CD8-positive, alpha-beta memory T cell (primary cell): ENCODE results near the gene GPR176. TPM values are rescaled to one million over a fixed set of nuclear protein-coding genes. Genes with fewer than 3 reads are reported as not detected.

Experiments
- CTCF ChIA-PET: fragments of 350-600 bp; sonication (Branson Sonifier 250); formaldehyde crosslinking; loops from one replicate; lab custom pipeline; 2021; ENCODE audit warnings: antibody characterized with exemption; lab: Charles Lee
- POLR2A ChIA-PET: fragments of 350-600 bp; sonication (Branson Sonifier 250); formaldehyde crosslinking; loops from one replicate; lab custom pipeline; 2021; ENCODE audit warnings: antibody characterized with exemption; lab: Charles Lee
- DNase-seq, 5 donors: peaks; one replicate each; pipeline versions ENCODE4 v3.0.0 to v3.0.0-alpha.2; 2020 to 2022; ENCODE audit warnings: mixed read lengths in 1 of 5
- H3K27ac ChIP-seq: one replicate; pipeline ENCODE4 v1.7.0; 2013; ENCODE audit warnings: low read depth, mild to moderate bottlenecking, low read length, moderate library complexity
- H3K27me3 ChIP-seq: 2 replicates; pipeline ENCODE4 v1.7.0; 2013; ENCODE audit warnings: low read length, mild to moderate bottlenecking; ENCODE audit not compliant: insufficient read depth, poor library complexity, severe bottlenecking
- H3K36me3 ChIP-seq: 2 replicates; pipeline ENCODE4 v1.7.0; 2013; ENCODE audit warnings: mild to moderate bottlenecking, low read length, moderate library complexity; ENCODE audit not compliant: insufficient read depth
- H3K4me1 ChIP-seq: 2 replicates; pipeline ENCODE4 v1.7.0; 2013; ENCODE audit warnings: mild to moderate bottlenecking, low read length, moderate library complexity; ENCODE audit not compliant: insufficient read depth
- H3K4me3 ChIP-seq: 2 replicates; pipeline ENCODE4 v1.7.0; 2013; ENCODE audit warnings: mild to moderate bottlenecking, low read length
- H3K9me3 ChIP-seq: 2 replicates; pipeline ENCODE4 v1.7.0; 2013; ENCODE audit warnings: mild to moderate bottlenecking, low read length
- H3K27ac Mint-ChIP-seq, 8 donors: one replicate each; pipeline ENCODE4 v1.8.0; 2020 to 2021; ENCODE audit warnings: mixed read lengths in 8 of 8, mild to moderate bottlenecking in 6 of 8, inconsistent platforms in 3 of 8, moderate library complexity in 3 of 8
- H3K27me3 Mint-ChIP-seq, 2 donors: one replicate each; pipeline ENCODE4 v1.8.0; 2020 to 2021; ENCODE audit warnings: mixed read lengths in 2 of 2, mild to moderate bottlenecking in 1 of 2, moderate library complexity in 1 of 2
- H3K36me3 Mint-ChIP-seq, 3 donors: one replicate each; pipeline ENCODE4 v1.8.0; 2020 to 2021; ENCODE audit warnings: mixed read lengths in 3 of 3, inconsistent platforms in 1 of 3, mild to moderate bottlenecking in 1 of 3
- H3K4me1 Mint-ChIP-seq, 3 donors: one replicate each; pipeline ENCODE4 v1.8.0; 2020 to 2021; ENCODE audit warnings: mixed read lengths in 3 of 3, inconsistent platforms in 1 of 3, mild to moderate bottlenecking in 1 of 3
- H3K4me3 Mint-ChIP-seq, 7 donors: one replicate each; pipeline ENCODE4 v1.8.0; 2020 to 2021; ENCODE audit warnings: mixed read lengths in 7 of 7, mild to moderate bottlenecking in 6 of 7, moderate library complexity in 4 of 7, inconsistent platforms in 2 of 7
- H3K9me3 Mint-ChIP-seq, 5 donors: one replicate each; pipeline ENCODE4 v1.8.0; 2020 to 2022; ENCODE audit warnings: mixed read lengths in 5 of 5, mild to moderate bottlenecking in 3 of 5, moderate library complexity in 2 of 5, inconsistent platforms in 1 of 5
- polyA plus RNA-seq: library from polyadenylated mRNA; unstranded; fragments of 300-500 nt; fragmentation: Illumina TruSeq; gene quantifications from one replicate; pipeline ENCODE4 v1.2.3, GENCODE V29; 2021
- total RNA-seq, 2 experiments: library from RNA; stranded (reverse); gene quantifications; one replicate each; pipeline ENCODE4 v1.2.3, GENCODE V29; 2021

GPR176 gene
- total and polyA plus RNA-seq, 3 experiments from 2014 or later = 0.20 TPM; not detected in 2

DNA sequence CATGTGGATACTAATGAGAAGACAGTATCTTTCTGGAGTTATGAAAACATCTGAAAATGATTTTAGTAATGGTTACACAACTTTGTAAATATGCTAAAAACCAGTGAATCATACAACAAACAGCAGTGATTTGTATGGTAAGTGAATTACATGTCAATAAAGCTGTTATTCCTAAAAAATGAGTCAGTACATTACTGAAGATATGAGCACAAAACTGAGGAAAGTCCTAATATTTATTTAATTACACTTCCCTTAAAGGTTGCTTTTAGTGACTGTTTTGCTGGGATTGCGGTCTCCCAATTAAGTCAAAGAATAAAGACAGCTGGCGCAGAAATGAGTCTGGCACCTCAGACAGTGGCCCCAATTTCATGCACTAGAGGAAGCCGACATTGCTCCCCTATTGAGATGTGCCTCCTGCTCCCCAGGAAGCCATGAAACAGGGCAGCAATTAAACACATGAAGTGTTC, 86.5 kb downstream of the GPR176 start:
- peaks cover 30 to 70% of the 10 kb centered on the region in 2 donors for H3K27me3 Mint-ChIP-seq
- Histone ChIP-seq H3K27ac (no peak overlapping the region), H3K27me3 (no peaks in the 10 kb centered on the region), H3K9me3 (no peaks in the 10 kb centered on the region), H3K36me3 (no peaks in the 10 kb centered on the region), H3K4me1 (no peaks in the 10 kb centered on the region), H3K4me3 (no peak overlapping the region)
- POLR2A ChIA-PET = no interaction called here
- CTCF ChIA-PET = no interaction called here
- no peak overlapping the region for H3K4me3 Mint-ChIP-seq
- DNase-seq = no peak
- H3K9me3 Mint-ChIP-seq = peaks cover 0 to under 1% (median under 1%) of the 10 kb centered on the region in 5 donors
- peaks cover 0 to 4% (median 0%) of the 10 kb centered on the region in 3 donors for H3K36me3 Mint-ChIP-seq
- no peak overlapping the region for H3K27ac Mint-ChIP-seq
- H3K4me1 Mint-ChIP-seq = no peaks in the 10 kb centered on the region

DNA sequence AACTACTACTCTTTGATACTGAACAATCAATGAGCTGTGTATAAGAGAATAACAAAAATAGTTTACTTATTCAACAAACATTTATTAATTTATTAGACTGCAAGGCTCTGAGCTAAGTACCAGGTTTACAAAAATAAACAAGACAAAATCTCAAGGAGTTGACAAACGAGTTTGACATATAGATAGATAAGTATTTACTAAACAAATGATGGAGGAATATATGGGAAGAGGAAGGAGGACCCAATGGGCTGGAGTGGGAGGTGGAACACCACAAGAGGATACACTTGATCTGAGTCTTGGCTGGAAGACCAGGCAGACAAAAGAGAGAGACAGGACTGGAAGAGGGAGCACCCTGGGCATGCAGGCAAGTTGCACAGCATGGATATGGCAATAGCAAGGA, 89.9 kb downstream of the GPR176 start:
- ChIA-PET CTCF (interaction anchor here (1.0 to 1.6 kb wide), 2 partner anchors 20 to 43 kb away, joined by 3 to 4 read pairs; no protein-coding TSS in a partner anchor), POLR2A (no interaction called here)
- H3K27ac Mint-ChIP-seq = no peak overlapping the region
- Histone ChIP-seq H3K36me3 (no peaks in the 10 kb centered on the region), H3K4me3 (no peak overlapping the region), H3K4me1 (no peaks in the 10 kb centered on the region), H3K9me3 (no peaks in the 10 kb centered on the region), H3K27ac (no peak overlapping the region), H3K27me3 (peaks cover 5% of the 10 kb centered on the region)
- no peaks in the 10 kb centered on the region for H3K4me1 Mint-ChIP-seq
- H3K27me3 Mint-ChIP-seq = peaks cover 16 to 74% of the 10 kb centered on the region in 2 donors
- H3K36me3 Mint-ChIP-seq = no peaks in the 10 kb centered on the region
- DNase-seq = no peak
- no peak overlapping the region for H3K4me3 Mint-ChIP-seq
- H3K9me3 Mint-ChIP-seq = no peaks in the 10 kb centered on the region

DNA sequence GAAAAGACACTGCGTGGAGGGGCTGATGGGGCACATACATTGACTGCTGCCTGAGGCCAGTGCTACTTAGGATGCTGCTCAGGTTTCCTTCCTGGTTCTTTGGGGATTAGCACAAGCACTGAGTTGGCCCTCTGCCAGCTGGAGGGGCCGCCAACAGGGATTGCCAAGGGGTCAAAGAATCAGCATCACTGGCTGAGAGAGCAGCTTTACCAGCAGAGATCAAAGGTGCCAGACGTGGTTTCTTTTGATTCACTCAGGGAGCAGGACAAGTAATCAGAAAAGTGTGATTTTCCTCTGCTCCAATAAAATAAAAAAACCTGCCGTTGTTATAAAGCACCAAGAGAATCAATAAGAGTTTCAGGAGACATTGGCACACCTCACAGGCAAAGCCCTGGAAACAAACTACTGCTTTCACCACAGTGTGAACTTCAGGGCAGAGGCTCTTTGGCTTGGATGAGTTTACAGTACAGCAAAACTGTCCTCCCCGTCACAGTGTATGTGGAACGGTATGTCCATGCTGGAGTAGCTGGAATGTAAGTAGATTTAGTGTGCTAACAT, 91.6 kb downstream of the GPR176 start:
- Mint-ChIP-seq H3K4me3 (no peak overlapping the region), H3K27ac (no peak overlapping the region), H3K4me1 (no peaks in the 10 kb centered on the region), H3K9me3 (no peaks in the 10 kb centered on the region), H3K27me3 (peaks cover 11 to 63% of the 10 kb centered on the region in 2 donors), H3K36me3 (peaks cover 0 to 5% (median 0%) of the 10 kb centered on the region in 3 donors)
- H3K27me3 ChIP-seq = peaks cover 5% of the 10 kb centered on the region
- DNase-seq = no peak
- no peak overlapping the region for H3K4me3 ChIP-seq
- ChIA-PET CTCF (no interaction called here), POLR2A (interaction anchor here (0.6 kb wide), 1 partner anchor 37 kb away, joined by 5 read pairs; no protein-coding TSS in a partner anchor)
- no peaks in the 10 kb centered on the region for H3K36me3 ChIP-seq
- H3K4me1 ChIP-seq = no peaks in the 10 kb centered on the region
- no peaks in the 10 kb centered on the region for H3K9me3 ChIP-seq
- no peak overlapping the region for H3K27ac ChIP-seq

GRCh38 chr15:39826975-39827374, 93.1 kb downstream of the GPR176 start:
- Histone ChIP-seq H3K27me3 (peaks cover 5% of the 10 kb centered on the region), H3K4me3 (no peak overlapping the region), H3K9me3 (no peaks in the 10 kb centered on the region), H3K4me1 (no peaks in the 10 kb centered on the region), H3K36me3 (no peaks in the 10 kb centered on the region), H3K27ac (no peak overlapping the region)
- Mint-ChIP-seq H3K4me3 (no peak overlapping the region), H3K27ac (no peak overlapping the region), H3K36me3 (peaks cover 0 to 5% (median 0%) of the 10 kb centered on the region in 3 donors), H3K27me3 (peaks cover 5 to 48% of the 10 kb centered on the region in 2 donors), H3K4me1 (no peaks in the 10 kb centered on the region), H3K9me3 (no peaks in the 10 kb centered on the region)
- ChIA-PET POLR2A (no interaction called here), CTCF (no interaction called here)
- no peak for DNase-seq

DNA sequence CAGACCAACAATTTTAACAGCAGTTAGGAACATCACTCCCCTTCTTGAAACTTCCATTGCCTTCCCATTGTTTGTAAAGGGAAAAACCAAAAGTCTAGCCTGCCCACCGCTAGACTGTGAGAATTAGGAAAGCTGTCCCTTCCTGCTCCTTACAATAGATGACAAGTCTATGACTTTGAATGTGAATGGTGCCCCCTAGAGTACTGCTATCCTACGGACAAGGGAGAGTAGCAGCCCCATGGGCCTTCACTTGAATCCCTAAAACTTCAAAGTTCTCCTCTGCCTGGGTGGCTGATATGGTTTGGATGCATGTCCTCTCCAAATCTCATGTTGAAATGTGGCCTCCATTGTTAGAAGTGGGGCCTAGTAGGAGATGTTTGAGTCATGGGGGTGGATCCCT, 96.4 kb downstream of the GPR176 start:
- Histone ChIP-seq H3K9me3 (no peaks in the 10 kb centered on the region), H3K4me3 (no peak overlapping the region), H3K27me3 (peaks cover 5% of the 10 kb centered on the region), H3K36me3 (no peaks in the 10 kb centered on the region), H3K4me1 (no peaks in the 10 kb centered on the region), H3K27ac (no peak overlapping the region)
- Mint-ChIP-seq H3K36me3 (peaks cover 0 to 5% (median 0%) of the 10 kb centered on the region in 3 donors), H3K9me3 (no peaks in the 10 kb centered on the region), H3K27me3 (peaks cover 2 to 26% of the 10 kb centered on the region in 2 donors), H3K27ac (no peak overlapping the region), H3K4me1 (no peaks in the 10 kb centered on the region), H3K4me3 (no peak overlapping the region)
- ChIA-PET POLR2A (no interaction called here), CTCF (no interaction called here)
- no peak for DNase-seq

GRCh38 chr15:39820050-39820602, 99.9 kb downstream of the GPR176 start:
- POLR2A ChIA-PET = no interaction called here
- Histone ChIP-seq H3K27me3 (no peaks in the 10 kb centered on the region), H3K36me3 (no peaks in the 10 kb centered on the region), H3K9me3 (no peaks in the 10 kb centered on the region), H3K4me3 (no peak overlapping the region), H3K4me1 (no peaks in the 10 kb centered on the region), H3K27ac (no peak overlapping the region)
- peaks cover 0 to 5% (median 0%) of the 10 kb centered on the region in 3 donors for H3K36me3 Mint-ChIP-seq
- no peaks in the 10 kb centered on the region for H3K4me1 Mint-ChIP-seq
- H3K4me3 Mint-ChIP-seq = no peak overlapping the region
- no peak overlapping the region for H3K27ac Mint-ChIP-seq
- H3K27me3 Mint-ChIP-seq = peaks cover 0 to 5% of the 10 kb centered on the region in 2 donors
- no peaks in the 10 kb centered on the region for H3K9me3 Mint-ChIP-seq
- DNase-seq = no peak
- CTCF ChIA-PET = interaction anchor here (1.7 kb wide), 1 partner anchor 15 kb away, joined by 4 read pairs; no protein-coding TSS in a partner anchor

- H3K27ac Mint-ChIP-seq = no peak overlapping the region
- no peak overlapping the region for H3K27ac ChIP-seq
- no peaks in the 10 kb centered on the region for H3K4me1 Mint-ChIP-seq
- no peaks in the 10 kb centered on the region for H3K9me3 Mint-ChIP-seq
- H3K4me1 ChIP-seq = no peaks in the 10 kb centered on the region
- DNase-seq = no peak
- H3K27me3 ChIP-seq = no peaks in the 10 kb centered on the region
- H3K36me3 Mint-ChIP-seq = peaks cover 0 to 5% (median 0%) of the 10 kb centered on the region in 3 donors
- ChIA-PET CTCF (interaction anchor here (1.7 kb wide), 1 partner anchor 16 kb away, joined by 4 read pairs; no protein-coding TSS in a partner anchor), POLR2A (no interaction called here)
- H3K36me3 ChIP-seq = no peaks in the 10 kb centered on the region
- H3K4me3 Mint-ChIP-seq = no peak overlapping the region
- no peaks in the 10 kb centered on the region for H3K9me3 ChIP-seq
- no peak overlapping the region for H3K4me3 ChIP-seq
- peaks cover 0 to 9% of the 10 kb centered on the region in 2 donors for H3K27me3 Mint-ChIP-seq
These were observed 100.5 kb downstream of the GPR176 start for GRCh38 chr15:39819533-39819932.

DNA sequence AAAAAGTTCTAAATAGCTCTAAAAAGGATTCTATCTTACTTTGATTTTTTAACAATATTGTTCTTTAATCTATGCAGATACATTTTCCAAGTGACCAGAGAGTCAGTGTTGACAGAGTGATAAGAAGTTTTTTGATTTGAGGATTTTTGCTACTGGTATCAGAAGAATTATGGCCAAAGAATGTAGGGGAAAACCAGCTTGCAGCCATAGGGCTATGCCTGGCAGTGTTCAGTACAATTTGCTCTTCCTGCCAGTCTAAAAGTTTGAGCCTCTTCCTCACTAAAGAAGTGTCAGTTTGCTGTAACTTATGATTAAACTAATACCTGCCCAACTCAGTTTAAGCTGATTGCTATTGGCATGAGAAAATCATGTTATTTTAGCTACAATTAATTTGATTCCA, 102.2 kb downstream of the GPR176 start:
- H3K9me3 Mint-ChIP-seq = no peaks in the 10 kb centered on the region
- Histone ChIP-seq H3K4me3 (no peak overlapping the region), H3K4me1 (no peaks in the 10 kb centered on the region), H3K9me3 (no peaks in the 10 kb centered on the region), H3K27me3 (no peaks in the 10 kb centered on the region), H3K36me3 (no peaks in the 10 kb centered on the region), H3K27ac (no peak overlapping the region)
- no peak for DNase-seq
- no peak overlapping the region for H3K4me3 Mint-ChIP-seq
- H3K27me3 Mint-ChIP-seq = peaks cover 0 to 9% of the 10 kb centered on the region in 2 donors
- ChIA-PET CTCF (no interaction called here), POLR2A (no interaction called here)
- H3K36me3 Mint-ChIP-seq = no peaks in the 10 kb centered on the region
- H3K4me1 Mint-ChIP-seq = no peaks in the 10 kb centered on the region
- no peak overlapping the region for H3K27ac Mint-ChIP-seq
